Measurements from ENCODE around the gene GHR.
"Not testable (repeated sequence)": the region's sequence is repeated elsewhere in the genome, so short reads cannot be mapped to it uniquely, and the experiment has no call there.

Gene GHR

GRCh38 chr5:42572313-42572712, 149.1 kb downstream of the GHR start:
- no peak for DNase-seq

- no peak for DNase-seq
Observed at GRCh38 chr5:42573386-42573785, 150.1 kb downstream of the GHR start.

DNA sequence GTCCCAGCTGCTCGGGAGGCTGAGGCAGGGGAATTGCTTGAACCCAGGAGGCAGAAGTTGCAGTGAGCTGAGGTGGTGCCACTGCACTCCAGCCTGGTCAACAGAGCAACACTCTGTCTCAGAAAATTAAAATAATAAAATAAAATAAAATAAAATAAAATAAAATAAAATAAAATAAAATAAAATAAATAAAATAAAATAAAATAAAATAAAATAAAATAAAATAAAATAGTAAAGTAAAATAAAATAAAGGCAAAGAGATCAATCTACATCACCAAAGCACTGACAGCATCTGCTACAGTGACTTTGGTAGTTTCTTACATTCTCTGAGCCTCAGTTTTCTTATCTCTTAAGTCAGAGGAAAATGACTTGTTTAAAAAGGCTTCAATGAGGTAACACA, 152.7 kb downstream of the GHR start:
- not testable (repeated sequence) for DNase-seq

- not testable (repeated sequence) for DNase-seq
Observed at GRCh38 chr5:42578901-42579300, 155.7 kb downstream of the GHR start.

GRCh38 chr5:42579320-42579719, 156.1 kb downstream of the GHR start:
- no peak for DNase-seq

DNA sequence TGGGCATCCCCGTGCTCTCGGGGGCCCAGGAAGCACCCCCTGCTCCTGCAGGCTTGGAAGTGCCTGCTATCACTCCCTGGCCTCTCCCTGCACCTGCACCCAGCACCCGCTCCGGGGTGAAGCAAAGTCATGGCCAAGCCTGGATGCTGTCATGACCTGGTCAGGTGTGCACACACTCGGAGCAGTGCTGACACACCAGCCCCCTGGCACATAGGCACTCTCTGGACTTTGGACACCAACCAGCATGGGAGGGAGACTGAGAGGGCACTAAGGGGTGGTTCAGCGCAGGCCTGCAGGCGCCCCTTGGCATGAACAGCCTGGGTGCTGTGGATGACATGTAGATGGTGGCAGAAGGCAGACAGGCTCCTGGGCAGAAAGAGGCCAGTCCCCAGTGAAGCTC, 158.6 kb downstream of the GHR start:
- no peak for DNase-seq

DNA sequence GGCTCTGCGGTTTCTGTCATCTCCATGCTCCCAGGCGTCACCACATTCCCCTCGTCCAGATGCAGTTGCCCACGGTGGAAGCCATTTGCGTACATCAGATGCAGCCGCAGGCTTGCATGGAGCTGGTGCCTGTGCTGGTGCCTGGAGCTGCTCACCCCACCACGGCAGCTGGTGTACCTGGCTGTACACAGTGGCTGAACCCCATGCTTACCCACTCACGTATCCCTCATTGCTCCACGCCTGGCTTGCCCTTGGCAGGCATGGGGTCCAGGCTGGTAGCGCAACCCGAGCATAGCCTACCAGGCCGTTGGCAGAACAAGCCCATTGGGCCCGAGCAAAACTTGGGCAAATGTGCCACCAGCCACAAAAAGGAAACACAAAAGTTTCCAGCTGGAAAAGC, 159.5 kb downstream of the GHR start:
- no peak for DNase-seq

DNA sequence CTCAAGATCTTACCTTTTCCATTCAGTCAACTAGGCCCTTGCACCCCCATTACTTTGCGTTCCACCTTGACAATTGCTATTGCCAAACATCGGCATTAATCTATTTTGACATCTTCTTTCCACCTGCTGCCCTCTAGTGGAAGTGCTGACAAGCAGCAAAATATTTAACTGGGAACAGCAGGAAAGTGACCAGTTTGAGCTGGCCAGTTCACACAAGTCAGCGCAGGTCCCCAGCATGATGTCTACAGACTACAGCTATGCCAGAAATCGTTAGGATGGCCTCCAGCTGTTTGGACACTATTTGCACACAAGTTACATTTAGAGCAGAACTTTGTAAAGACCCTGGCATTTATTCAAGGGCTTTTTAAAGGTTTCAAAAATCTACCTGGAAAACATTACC, 160.1 kb downstream of the GHR start:
- DNase-seq = peak; percentile 23

- DNase-seq = no peak
Observed at GRCh38 chr5:42586625-42587024, 163.4 kb downstream of the GHR start.

DNA sequence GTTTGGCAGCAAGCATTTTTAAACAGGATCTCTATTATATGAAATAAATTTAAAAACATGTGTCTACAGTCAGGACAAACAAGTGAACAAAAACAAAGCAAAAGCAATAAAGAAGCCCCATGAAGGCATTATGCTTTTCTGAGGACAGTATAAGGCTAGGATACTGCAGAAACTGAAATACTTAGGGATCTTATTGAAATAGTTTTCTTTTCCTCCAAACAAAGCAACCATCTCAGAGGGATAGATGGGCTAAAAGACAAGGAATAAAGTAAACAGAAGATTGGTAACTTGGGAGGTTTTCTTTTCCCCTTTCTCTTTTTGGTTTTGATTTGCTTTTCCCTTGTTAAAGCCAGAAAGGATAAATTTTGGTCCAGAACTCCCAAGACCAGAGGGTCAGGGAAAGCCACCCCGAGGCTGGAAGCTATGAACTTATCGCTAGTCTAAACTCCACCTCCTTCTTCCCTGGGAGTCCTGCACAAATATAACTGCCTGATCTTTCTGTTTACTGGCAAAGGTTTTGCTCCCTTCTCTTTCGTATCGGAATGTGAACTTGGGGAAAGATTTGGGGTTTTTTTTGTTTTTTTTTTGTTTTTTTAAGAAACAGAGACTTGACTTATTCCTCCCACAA, 164.0 kb downstream of the GHR start:
- DNase-seq = no peak

GRCh38 chr5:42590566-42590965, 167.3 kb downstream of the GHR start:
- no peak for DNase-seq

DNA sequence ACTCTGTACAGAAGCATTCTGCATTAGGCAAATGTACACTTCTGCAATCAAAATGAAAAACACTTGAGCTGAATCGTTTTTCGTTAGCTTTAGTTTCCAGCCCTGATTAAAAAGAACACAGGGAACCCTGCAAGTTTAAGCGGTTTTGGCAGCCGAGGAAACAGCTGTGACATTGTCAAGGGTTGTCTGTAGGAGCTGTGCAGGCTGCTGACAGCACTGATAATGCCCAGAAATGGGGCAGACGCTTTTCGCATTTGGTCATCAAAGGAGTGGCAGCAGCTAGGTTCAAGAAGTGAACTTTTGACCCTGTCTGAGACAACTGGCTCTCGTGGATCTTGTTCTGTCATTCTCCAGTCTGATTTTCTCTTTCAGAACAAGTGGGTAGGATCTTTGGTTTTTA, 167.8 kb downstream of the GHR start:
- DNase-seq = no peak

- DNase-seq = no peak
Observed at GRCh38 chr5:42592401-42593140, 169.3 kb downstream of the GHR start.

GRCh38 chr5:42593591-42593990, 170.4 kb downstream of the GHR start:
- no peak for DNase-seq

DNA sequence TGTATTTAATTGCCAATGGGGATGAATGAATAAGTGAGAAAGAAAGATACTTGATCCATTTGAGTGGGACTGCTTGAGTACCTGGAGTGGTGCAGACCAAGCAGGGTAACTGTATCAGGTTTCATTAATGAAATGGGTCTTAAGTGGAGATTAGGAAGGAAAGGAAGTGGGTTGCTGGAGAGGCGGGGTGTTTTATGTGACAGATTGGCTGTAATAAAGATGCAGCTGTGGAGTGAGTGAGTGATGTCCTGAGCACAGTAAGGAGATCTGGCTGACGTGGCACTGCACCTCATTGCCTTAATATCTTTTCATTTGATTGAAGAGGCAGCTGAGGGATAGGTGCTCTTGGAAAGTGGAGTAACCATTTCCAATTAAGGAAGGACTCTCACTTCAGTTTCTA, 172.4 kb downstream of the GHR start:
- no peak for DNase-seq

GRCh38 chr5:42596817-42597216, 173.6 kb downstream of the GHR start:
- no peak for DNase-seq

GRCh38 chr5:42597318-42597937, 174.2 kb downstream of the GHR start:
- no peak for DNase-seq

DNA sequence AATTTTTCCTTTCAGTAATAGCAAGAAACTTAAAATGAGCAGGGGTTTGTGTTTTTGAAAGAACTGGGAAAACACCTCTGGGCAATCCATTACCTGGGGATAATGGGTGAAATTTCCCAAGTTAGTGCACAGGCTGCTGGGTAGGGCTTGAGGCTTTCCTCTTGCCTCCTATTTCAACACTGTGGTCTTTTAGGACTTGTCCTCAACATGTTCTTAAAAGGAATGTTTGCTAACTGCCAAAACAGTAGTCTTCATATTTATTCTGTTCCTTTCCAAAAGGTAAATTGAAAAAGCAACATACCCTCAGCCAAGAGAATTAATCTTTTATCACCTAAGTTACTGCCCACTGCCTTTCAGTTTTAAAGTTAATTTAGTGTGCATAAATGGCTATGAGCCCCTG, 175.1 kb downstream of the GHR start:
- DNase-seq = no peak

DNA sequence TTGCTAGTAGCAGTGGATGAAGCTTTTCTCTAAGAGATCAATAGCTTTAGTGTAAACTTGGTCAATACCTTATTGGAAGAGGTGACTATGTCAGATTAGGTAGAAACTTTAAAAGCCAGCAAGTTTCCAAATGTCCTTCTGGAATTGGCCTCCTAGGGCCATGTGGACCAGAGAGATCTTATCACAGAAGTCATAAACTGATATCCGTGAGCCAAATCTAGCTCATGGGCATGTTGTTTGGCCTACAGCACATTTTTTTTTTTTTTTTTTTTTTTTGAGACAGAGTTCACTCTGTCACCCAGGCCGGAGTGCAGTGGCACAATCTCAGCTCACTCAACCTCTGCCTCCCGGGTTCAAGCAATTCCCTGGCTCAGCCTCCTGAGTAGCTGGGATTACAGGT, 175.9 kb downstream of the GHR start:
- no peak for DNase-seq

DNA sequence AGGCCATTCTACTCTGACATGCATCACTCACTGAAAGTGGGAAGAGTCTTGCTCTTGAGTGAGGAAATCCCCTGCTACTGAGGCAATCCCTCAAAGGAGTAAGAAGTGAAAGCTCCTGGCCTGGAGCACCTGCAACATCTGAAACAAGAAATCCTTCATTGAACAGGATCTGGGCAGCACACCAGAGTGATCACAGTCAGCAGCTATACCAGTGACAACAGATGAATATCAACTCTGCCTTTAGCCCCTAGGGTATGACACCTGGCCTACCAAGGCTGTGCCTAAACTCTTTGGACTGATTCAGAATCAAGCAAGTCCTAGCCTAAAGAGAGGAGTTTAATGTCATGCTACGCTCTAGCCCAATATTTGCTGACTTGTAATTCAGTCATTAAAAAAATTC, 177.2 kb downstream of the GHR start:
- no peak for DNase-seq

- no peak for DNase-seq
Observed at GRCh38 chr5:42604171-42604711, 181.0 kb downstream of the GHR start.

- DNase-seq = no peak
Observed at GRCh38 chr5:42605490-42605889, 182.3 kb downstream of the GHR start.

GRCh38 chr5:42606464-42606869, 183.2 kb downstream of the GHR start:
- DNase-seq = no peak

GRCh38 chr5:42611437-42611836, 188.2 kb downstream of the GHR start:
- DNase-seq = no peak

Data from NCI-H1105 (cell line).